Ishikawa (cell line): Measurements from ENCODE around the gene LMBRD2.

Experiments
- CEBPB ChIP-seq: IDR thresholded peaks from 2 replicates; pipeline ENCODE4 v1.6.1; 2012
- CREB1 ChIP-seq: IDR thresholded peaks from 2 replicates; pipeline ENCODE4 v1.6.1; 2012; ENCODE audit warnings: low read depth
- EGR1 ChIP-seq: IDR thresholded peaks from 2 replicates; pipeline ENCODE4 v1.6.1; 2012
- EP300 ChIP-seq: IDR thresholded peaks from 2 replicates; pipeline ENCODE4 v1.6.1; 2012; ENCODE audit warnings: borderline replicate concordance
- FOXM1 ChIP-seq: IDR thresholded peaks from 2 replicates; pipeline ENCODE4 v1.6.1; 2012; ENCODE audit warnings: low read depth, borderline replicate concordance
- MAX ChIP-seq: IDR thresholded peaks from 2 replicates; pipeline ENCODE4 v1.6.1; 2012
- NFIC ChIP-seq: IDR thresholded peaks from 2 replicates; pipeline ENCODE4 v1.6.1; 2012
- RAD21 ChIP-seq: IDR thresholded peaks from 2 replicates; pipeline ENCODE4 v1.6.1; 2012; ENCODE audit warnings: low read depth
- REST ChIP-seq: IDR thresholded peaks from 2 replicates; pipeline ENCODE4 v1.6.1; 2012; ENCODE audit warnings: low read depth, mild to moderate bottlenecking
- TAF1 ChIP-seq: IDR thresholded peaks from 2 replicates; pipeline ENCODE4 v1.6.1; 2012; ENCODE audit warnings: low read depth, mild to moderate bottlenecking
- TCF12 ChIP-seq: IDR thresholded peaks from 2 replicates; pipeline ENCODE4 v1.6.1; 2012; ENCODE audit warnings: low read depth
- TEAD4 ChIP-seq: IDR thresholded peaks from 2 replicates; pipeline ENCODE4 v1.6.1; 2012
- USF1 ChIP-seq: IDR thresholded peaks from 2 replicates; pipeline ENCODE4 v1.6.1; 2012
- YY1 ChIP-seq: IDR thresholded peaks from 2 replicates; pipeline ENCODE4 v1.6.1; 2012; ENCODE audit warnings: low read depth
- ZBTB7A ChIP-seq: IDR thresholded peaks from 2 replicates; pipeline ENCODE4 v1.6.1; 2012; ENCODE audit warnings: low read depth

LMBRD2 gene

GRCh38 chr5:36193746-36194145, 42.1 kb upstream of the LMBRD2 start:
- no peak for TF ChIP-seq EP300
- no peak for TF ChIP-seq REST
- no peak for TF ChIP-seq EGR1
- TF ChIP-seq RAD21: no peak
- TF ChIP-seq TAF1: no peak
- no peak for TF ChIP-seq NFIC

- TF ChIP-seq MAX (no peak), TAF1 (no peak), RAD21 (no peak)
Observed at GRCh38 chr5:36181774-36182173, 30.1 kb upstream of the LMBRD2 start.

GRCh38 chr5:36180556-36181350, 29.1 kb upstream of the LMBRD2 start:
- TF ChIP-seq CREB1: no peak
- no peak for TF ChIP-seq RAD21
- TF ChIP-seq TCF12: no peak
- no peak for TF ChIP-seq NFIC
- no peak for TF ChIP-seq ZBTB7A
- TF ChIP-seq CEBPB: no peak
- no peak for TF ChIP-seq EGR1

GRCh38 chr5:36179950-36180349, 28.3 kb upstream of the LMBRD2 start:
- TF ChIP-seq FOXM1 (no peak), NFIC (no peak), RAD21 (no peak), REST (no peak), EP300 (no peak), MAX (no peak), ZBTB7A (no peak), USF1 (no peak), YY1 (no peak), TAF1 (no peak), TEAD4 (no peak), CREB1 (no peak), TCF12 (no peak), CEBPB (no peak), EGR1 (no peak)

GRCh38 chr5:36178524-36178890, 26.8 kb upstream of the LMBRD2 start:
- TF ChIP-seq FOXM1 (no peak), CREB1 (no peak)

GRCh38 chr5:36177715-36178523, 26.2 kb upstream of the LMBRD2 start:
- TF ChIP-seq RAD21 (peak; percentile 33), FOXM1 (no peak)

- TF ChIP-seq USF1 (no peak), REST (no peak), FOXM1 (no peak), RAD21 (no peak), MAX (no peak), EGR1 (no peak), NFIC (no peak)
Observed at GRCh38 chr5:36177154-36177553, 25.5 kb upstream of the LMBRD2 start.
